Skin of body (tissue), 2 donors: Measurements from ENCODE around the gene SEMA3A. TPM values are rescaled to one million over a fixed set of nuclear protein-coding genes. Genes with fewer than 3 reads are reported as not detected.

Experiments
- DNase-seq: peaks from one replicate; lab custom pipeline; 2025; lab: John Stamatoyannopoulos, UW
- total RNA-seq: library from RNA; depleted of rRNA; stranded (reverse); fragments of >200 nt; gene quantifications from one replicate; pipeline ENCODE4 v1.2.3, GENCODE V29; 2014

SEMA3A gene
- total RNA-seq, 1 donor from 2014 or later, result 26.9 TPM

GRCh38 chr7:84021292-84021908 lies 173.2 kb downstream of the SEMA3A start:
- no peak for DNase-seq

GRCh38 chr7:84017651-84018050 lies 176.9 kb downstream of the SEMA3A start:
- no peak for DNase-seq

GRCh38 chr7:84013616-84014240 lies 180.9 kb downstream of the SEMA3A start:
- DNase-seq, result no peak

GRCh38 chr7:84009782-84010181 lies 184.8 kb downstream of the SEMA3A start:
- no peak for DNase-seq

- DNase-seq, result no peak
Observed at GRCh38 chr7:84009051-84009450, 185.5 kb downstream of the SEMA3A start.

- no peak for DNase-seq
Observed at GRCh38 chr7:84003191-84003590, 191.4 kb downstream of the SEMA3A start.

GRCh38 chr7:84002348-84002747 lies 192.2 kb downstream of the SEMA3A start:
- no peak for DNase-seq

- DNase-seq, result no peak
Observed at GRCh38 chr7:83996879-83997278, 197.7 kb downstream of the SEMA3A start.

- DNase-seq, result no peak
Observed at GRCh38 chr7:83987764-83988163, 206.8 kb downstream of the SEMA3A start.

- DNase-seq, result no peak
Observed at GRCh38 chr7:83985821-83986220, 208.8 kb downstream of the SEMA3A start.

GRCh38 chr7:83984591-83984990 lies 210.0 kb downstream of the SEMA3A start:
- DNase-seq, result no peak

GRCh38 chr7:83984076-83984475 lies 210.5 kb downstream of the SEMA3A start:
- no peak for DNase-seq

- no peak for DNase-seq
Observed at GRCh38 chr7:83983606-83984005, 211.0 kb downstream of the SEMA3A start.

- peak; percentile 78 for DNase-seq
Observed at GRCh38 chr7:83976302-83976701, 218.3 kb downstream of the SEMA3A start.

GRCh38 chr7:83970081-83970480 lies 224.5 kb downstream of the SEMA3A start:
- DNase-seq, result peak; percentile 18

GRCh38 chr7:83964318-83964717 lies 230.3 kb downstream of the SEMA3A start:
- DNase-seq, result no peak

- no peak for DNase-seq
Observed at GRCh38 chr7:83957333-83957732, 237.3 kb downstream of the SEMA3A start.

GRCh38 chr7:83956104-83956503 lies 238.5 kb downstream of the SEMA3A start:
- no peak for DNase-seq

GRCh38 chr7:83952236-83952635 lies 242.4 kb downstream of the SEMA3A start:
- DNase-seq, result no peak

GRCh38 chr7:83947260-83947659 lies 247.3 kb downstream of the SEMA3A start:
- DNase-seq, result no peak

- no peak for DNase-seq
Observed at GRCh38 chr7:83946801-83947200, 247.8 kb downstream of the SEMA3A start.

GRCh38 chr7:83941300-83941699 lies 253.3 kb downstream of the SEMA3A start:
- no peak for DNase-seq

- no peak for DNase-seq
Observed at GRCh38 chr7:83937930-83938329, 256.7 kb downstream of the SEMA3A start.
